Fibroblast of mammary gland (primary cell): Measurements from ENCODE around the gene PGAP2.
"Not testable (repeated sequence)": the region's sequence is repeated elsewhere in the genome, so short reads cannot be mapped to it uniquely, and the experiment has no call there.

ENCODE experiments used
- DNase-seq: peaks from one replicate; pipeline ENCODE4 v3.0.0-alpha.2; 2010; ENCODE audit warnings: low read depth
- H3K4me3 ChIP-seq: 2 replicates; pipeline ENCODE4 v1.5.1; 2011; ENCODE audit warnings: low read depth, mild to moderate bottlenecking, low read length, moderate library complexity; ENCODE audit not compliant: control insufficient read depth
- CTCF ChIP-seq: conservative IDR thresholded peaks from 2 replicates; pipeline ENCODE4 v1.5.1; 2011; ENCODE audit warnings: low read depth, low read length, inconsistent platforms; ENCODE audit not compliant: control insufficient read depth, insufficient read depth

Gene PGAP2

GRCh38 chr11:3808861-3809623 is 682 bp downstream of the PGAP2 start:
- peak; percentile 69 for DNase-seq
- peak overlapping the region; percentile 83 for H3K4me3 ChIP-seq
- TF ChIP-seq CTCF: peak; percentile 56

DNA sequence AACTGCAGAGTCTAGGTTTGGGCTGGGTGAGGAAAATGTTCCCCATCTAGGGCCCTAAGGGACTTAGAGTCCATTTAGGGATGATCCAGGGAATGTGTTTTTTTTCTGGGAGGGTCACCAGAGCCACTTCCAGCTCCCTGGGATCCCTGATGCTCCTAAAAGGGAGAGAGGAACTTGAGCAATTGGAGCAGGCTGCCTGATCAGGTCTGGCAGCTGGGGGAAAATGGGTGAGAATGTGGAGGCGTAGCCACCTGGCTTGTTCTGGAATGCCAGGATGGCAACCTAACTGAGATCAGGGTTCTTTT is 1.2 kb downstream of the PGAP2 start:
- no peak overlapping the region for H3K4me3 ChIP-seq
- DNase-seq: no peak
- no peak for TF ChIP-seq CTCF

DNA sequence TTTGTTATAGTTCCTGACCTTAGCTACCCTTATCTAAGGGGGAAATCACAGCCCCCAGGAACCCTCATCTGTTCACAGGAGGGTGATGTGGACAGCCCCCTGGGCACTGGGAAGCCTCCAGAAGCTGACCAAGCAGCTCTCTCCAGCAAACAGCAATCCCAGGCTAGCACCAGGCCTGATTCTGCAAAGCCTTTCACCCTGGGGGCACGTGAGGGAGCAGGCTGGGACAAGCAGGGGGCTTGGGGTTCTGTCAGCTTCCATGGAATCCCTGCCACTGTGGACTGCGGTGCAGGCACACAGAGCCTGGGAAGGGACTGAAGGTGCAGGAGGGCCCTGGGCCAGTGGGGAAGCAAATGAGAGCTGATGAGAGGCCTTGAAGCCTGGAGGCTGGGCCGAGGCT is 2.1 kb downstream of the PGAP2 start:
- no peak for TF ChIP-seq CTCF

DNA sequence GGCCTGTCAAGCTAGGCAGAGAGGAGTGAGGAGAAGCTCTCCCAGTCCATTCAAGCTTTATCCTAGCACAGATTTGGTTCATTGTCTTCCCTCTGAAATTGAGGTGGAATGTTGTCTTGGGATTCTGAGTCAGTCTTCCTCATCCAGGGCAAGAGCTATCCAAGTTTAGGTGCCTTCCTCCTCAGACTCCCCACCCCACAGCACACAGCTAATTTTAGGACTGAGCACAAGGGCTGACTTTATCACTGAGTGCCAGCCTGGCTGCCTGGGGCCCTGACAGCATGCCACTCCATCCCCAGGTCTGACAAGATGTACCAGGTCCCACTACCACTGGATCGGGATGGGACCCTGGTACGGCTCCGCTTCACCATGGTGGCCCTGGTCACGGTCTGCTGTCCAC is 2.6 kb downstream of the PGAP2 start:
- DNase-seq: no peak
- no peak overlapping the region for H3K4me3 ChIP-seq
- TF ChIP-seq CTCF: no peak

More for the DNA sequence above, 2.1 kb downstream of the PGAP2 start:
- H3K4me3 ChIP-seq: no peak overlapping the region
- no peak for DNase-seq

- DNase-seq: not testable (repeated sequence)
Observed at GRCh38 chr11:3814832-3815231, 6.5 kb downstream of the PGAP2 start.

GRCh38 chr11:3815845-3816244 is 7.5 kb downstream of the PGAP2 start:
- H3K4me3 ChIP-seq: no peak overlapping the region
- no peak for DNase-seq

More at GRCh38 chr11:3814832-3815231, 6.5 kb downstream of the PGAP2 start:
- not testable (repeated sequence) for H3K4me3 ChIP-seq

DNA sequence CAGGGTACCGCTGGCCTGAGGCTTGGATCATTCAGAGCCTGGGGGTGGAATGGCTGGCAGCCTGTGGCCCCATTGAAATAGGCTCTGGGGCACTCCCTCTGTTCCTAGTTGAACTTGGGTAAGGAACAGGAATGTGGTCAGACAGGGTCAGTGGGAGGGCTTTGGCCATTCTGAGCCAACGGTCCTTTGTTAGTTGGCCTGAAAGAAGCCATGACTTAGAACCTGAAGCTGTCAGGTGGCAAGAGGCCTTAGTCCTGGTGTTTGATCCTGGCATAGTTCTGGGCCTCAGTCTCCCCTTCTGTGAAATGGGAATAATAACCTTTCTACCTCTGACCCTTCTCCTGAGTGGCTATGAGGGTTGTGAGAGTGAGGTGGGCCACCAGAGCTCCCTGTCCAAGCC is 8.3 kb downstream of the PGAP2 start:
- TF ChIP-seq CTCF: no peak
- no peak overlapping the region for H3K4me3 ChIP-seq
- no peak for DNase-seq

More at GRCh38 chr11:3815845-3816244, 7.5 kb downstream of the PGAP2 start:
- TF ChIP-seq CTCF: no peak
